A549 (cell line): ENCODE measurements around the gene IPO9. TPM values are rescaled to one million over a fixed set of nuclear protein-coding genes. Genes with fewer than 3 reads are reported as not detected.

ENCODE experiments used
- ATAC-seq, 2 experiments: fragments of 200-7000 bp in 1 of 2; fragments of >200 bp in 1 of 2; cut with Nextera tagmentation in 1 of 2; cut with Tn5 transposase in 1 of 2; 3 replicates each; pipeline versions ENCODE4 v1.8.0 to v1.9.1; 2018 to 2020; ENCODE audit warnings: mild to moderate bottlenecking in 1 of 2, moderate library complexity in 1 of 2
- CTCF ChIA-PET: fragments of 300-600 bp; sonication (Branson Sonifier 250); formaldehyde crosslinking; extraction: SDS; loops from one replicate; lab custom pipeline; 2021; ENCODE audit warnings: antibody characterized with exemption, inconsistent platforms; lab: Yijun Ruan, JAX
- POLR2A ChIA-PET: fragments of 350-600 bp; formaldehyde crosslinking; extraction: SDS; loops from one replicate; lab custom pipeline; 2021; ENCODE audit warnings: antibody characterized with exemption, inconsistent platforms; lab: Yijun Ruan, JAX
- DNase-seq, 2 experiments: peaks; one replicate each; pipeline versions ENCODE4 v3.0.0 to v3.0.0-alpha.2; 2011 to 2016; ENCODE audit warnings: low read depth in 1 of 2, low spot score in 1 of 2
- FAIRE-seq: peaks from 2 replicates; lab custom pipeline; 2011; peaks lifted over from hg19 to GRCh38; lab: Jason Lieb, UNC
- H3K27ac ChIP-seq, 2 experiments: fragments of >200 bp; sonication (Bioruptor Twin); formaldehyde crosslinking; 3 replicates each; pipeline ENCODE4 v1.5.1; 2016 to 2017
- H3K4me1 ChIP-seq: fragments of >200 bp; sonication (Bioruptor Twin); formaldehyde crosslinking; 3 replicates; pipeline ENCODE4 v1.6.1; 2016
- H3K4me2 ChIP-seq: fragments of >200 bp; sonication (Bioruptor Twin); formaldehyde crosslinking; 3 replicates; pipeline ENCODE4 v1.6.1; 2016
- H3K4me3 ChIP-seq: fragments of >200 bp; sonication (Bioruptor Twin); formaldehyde crosslinking; 3 replicates; pipeline ENCODE4 v1.5.1; 2016
- H3K9me3 ChIP-seq: fragments of >200 bp; sonication (Bioruptor Twin); formaldehyde crosslinking; 3 replicates; pipeline ENCODE4 v1.6.1; 2016
- BHLHE40 ChIP-seq: IDR thresholded peaks from 2 replicates; pipeline ENCODE4 v1.6.1; 2012; ENCODE audit warnings: low read depth, low read length, inconsistent platforms
- CBX2 ChIP-seq: fragments of 200-600 bp; sonication (generic); IDR thresholded peaks from 2 replicates; pipeline ENCODE4 v1.6.1; 2016; ENCODE audit warnings: low read depth, mild to moderate bottlenecking, borderline replicate concordance
- CHD2 ChIP-seq: fragments of 150-350 bp; IDR thresholded peaks from 2 replicates; pipeline ENCODE4 v1.6.1; 2014; ENCODE audit warnings: low read length; ENCODE audit not compliant: partially characterized antibody
- CHD4 ChIP-seq: fragments of 200-600 bp; sonication (generic); IDR thresholded peaks from 2 replicates; pipeline ENCODE4 v1.6.1; 2016; ENCODE audit warnings: antibody characterized with exemption, mild to moderate bottlenecking, borderline replicate concordance
- FOXS1 ChIP-seq: fragments of 250-450 bp; sonication (Bioruptor Pico); IDR thresholded peaks from 2 replicates; pipeline ENCODE4 v1.5.0; 2020; ENCODE audit warnings: mild to moderate bottlenecking, moderate library complexity
- HDAC2 ChIP-seq: fragments of 200-600 bp; sonication (generic); IDR thresholded peaks from 2 replicates; pipeline ENCODE4 v1.6.1; 2016
- HEYL ChIP-seq: fragments of 250-450 bp; sonication (Bioruptor Pico); IDR thresholded peaks from 2 replicates; pipeline ENCODE4 v1.8.0; 2021; ENCODE audit warnings: mild to moderate bottlenecking, moderate library complexity
- KDM1A ChIP-seq: fragments of 200-600 bp; sonication (generic); IDR thresholded peaks from 2 replicates; pipeline ENCODE4 v1.6.1; 2016; ENCODE audit warnings: low read depth, mild to moderate bottlenecking
- MAFK ChIP-seq: fragments of 450-650 bp; IDR thresholded peaks from 2 replicates; pipeline ENCODE4 v1.6.1; 2014; ENCODE audit not compliant: partially characterized antibody
- NFE2L2 ChIP-seq: fragments of 150-350 bp; conservative IDR thresholded peaks from 2 replicates; pipeline ENCODE4 v1.6.1; 2014; ENCODE audit warnings: low read length
- RARB ChIP-seq: fragments of 250-450 bp; sonication (Bioruptor Pico); IDR thresholded peaks from 2 replicates; pipeline ENCODE4 v1.8.0; 2021; ENCODE audit warnings: mild to moderate bottlenecking, moderate library complexity
- RCOR1 ChIP-seq: fragments of 150-350 bp; IDR thresholded peaks from 2 replicates; pipeline ENCODE4 v1.6.1; 2014; ENCODE audit warnings: antibody characterized with exemption, low read length, low read depth
- RFX5 ChIP-seq: fragments of 450-650 bp; IDR thresholded peaks from 2 replicates; pipeline ENCODE4 v1.7.1; 2014; ENCODE audit warnings: antibody characterized with exemption, mild to moderate bottlenecking, moderate library complexity
- SMC3 ChIP-seq: fragments of >200 bp; sonication (Bioruptor Twin); formaldehyde crosslinking; IDR thresholded peaks from 3 replicates; pipeline ENCODE4 v1.6.1; 2018; ENCODE audit warnings: inconsistent platforms
- TFCP2L1 ChIP-seq: fragments of 250-450 bp; sonication (Bioruptor Pico); IDR thresholded peaks from 2 replicates; pipeline ENCODE4 v1.5.0; 2021; ENCODE audit warnings: mild to moderate bottlenecking
- TP53 ChIP-seq: fragments of 250-450 bp; sonication (Bioruptor Pico); IDR thresholded peaks from 2 replicates; pipeline ENCODE4 v1.5.0; 2021; ENCODE audit warnings: mild to moderate bottlenecking, moderate library complexity
- ZC3H11A ChIP-seq: fragments of 450-650 bp; IDR thresholded peaks from 2 replicates; pipeline ENCODE4 v1.6.1; 2014; ENCODE audit warnings: antibody characterized with exemption, mild to moderate bottlenecking
- ZFP36 ChIP-seq: fragments of 450-650 bp; IDR thresholded peaks from 2 replicates; pipeline ENCODE4 v1.6.1; 2014; ENCODE audit warnings: borderline replicate concordance; ENCODE audit not compliant: partially characterized antibody
- WGBS: methylation state at CpG from one replicate; pipeline ENCODE4 v1.1.6; 2017; ENCODE audit errors: missing lambda C conversion rate; 5-methylcytosine and 5-hydroxymethylcytosine counted together
- polyA plus RNA-seq, 4 experiments: library from polyadenylated mRNA; depleted of rRNA in 3 of 4; stranded (reverse); fragments of >200 nt; fragmentation: RNase III in 1 of 4; extraction: RNeasy Plus Mini Kit Qiagen cat#74134 plus additional on column Dnase treatment in 1 of 4; gene quantifications; 2 replicates in 3 of 4; 3 replicates in 1 of 4; pipeline ENCODE4 v1.2.3, GENCODE V29; 2011 to 2017
- TF ChIP-seq, protein P1 (sequence below): fragments of 250-450 bp; sonication (Bioruptor Pico); IDR thresholded peaks from 2 replicates; pipeline ENCODE4 v1.5.0; 2020; ENCODE audit warnings: low read depth, mild to moderate bottlenecking, moderate library complexity
- TF ChIP-seq, protein P2 (sequence below): fragments of 250-450 bp; sonication (Bioruptor Pico); IDR thresholded peaks from 2 replicates; pipeline ENCODE4 v1.5.0; 2021; ENCODE audit warnings: mild to moderate bottlenecking, moderate library complexity, borderline replicate concordance
- TF ChIP-seq, protein P3 (sequence below): fragments of >200 bp; sonication (Bioruptor Twin); formaldehyde crosslinking; IDR thresholded peaks from 2 replicates; pipeline ENCODE4 v1.6.1; 2016
- TF ChIP-seq, protein P4 (sequence below): fragments of >200 bp; sonication (Bioruptor Twin); formaldehyde crosslinking; IDR thresholded peaks from 3 replicates; pipeline ENCODE4 v1.5.1; 2016
- TF ChIP-seq, protein P5 (sequence below): IDR thresholded peaks from 2 replicates; pipeline ENCODE4 v1.6.1; 2012
- TF ChIP-seq, protein P6 (sequence below): fragments of >200 bp; sonication (Bioruptor Twin); formaldehyde crosslinking; IDR thresholded peaks from 3 replicates; pipeline ENCODE4 v1.6.1; 2016

IPO9 gene
- polyA plus RNA-seq, 2 of the 4 experiments (the other 2 are of a cell fraction): 40.1 to 77.5 TPM

DNA sequence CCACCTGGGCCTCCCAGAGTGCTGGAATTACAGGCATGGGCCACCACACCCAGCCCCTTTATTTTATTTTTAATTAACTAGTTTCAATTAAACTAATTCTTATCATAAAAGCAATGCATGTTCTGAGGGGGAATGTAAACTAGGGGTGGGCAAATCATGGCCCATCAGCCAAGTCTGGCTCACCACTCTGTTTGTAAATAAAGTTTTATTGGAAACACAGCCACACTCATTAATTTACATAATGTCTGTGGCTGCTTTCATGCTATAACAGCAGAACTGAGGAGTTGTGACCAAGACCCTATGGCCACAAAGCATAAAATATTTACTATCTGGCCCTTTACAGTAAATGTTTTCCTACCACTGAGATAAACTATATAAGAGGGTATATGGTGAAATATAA lies 28.7 kb upstream of the IPO9 start:
- CTCF ChIA-PET: interaction anchor here (3.3 kb wide), 1 partner anchor 91 kb away, joined by 12 read pairs; no protein-coding TSS in a partner anchor
- H3K4me2 ChIP-seq: no peak overlapping the region
- no peak for TF ChIP-seq TFCP2L1 (CRISPR knock-in tag)
- TF ChIP-seq RARB (CRISPR knock-in tag): no peak
- TF ChIP-seq TP53: no peak
- TF ChIP-seq, protein P1, sequence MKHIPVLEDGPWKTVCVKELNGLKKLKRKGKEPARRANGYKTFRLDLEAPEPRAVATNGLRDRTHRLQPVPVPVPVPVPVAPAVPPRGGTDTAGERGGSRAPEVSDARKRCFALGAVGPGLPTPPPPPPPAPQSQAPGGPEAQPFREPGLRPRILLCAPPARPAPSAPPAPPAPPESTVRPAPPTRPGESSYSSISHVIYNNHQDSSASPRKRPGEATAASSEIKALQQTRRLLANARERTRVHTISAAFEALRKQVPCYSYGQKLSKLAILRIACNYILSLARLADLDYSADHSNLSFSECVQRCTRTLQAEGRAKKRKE (CRISPR knock-in tag): no peak
- TF ChIP-seq MAFK: no peak
- TF ChIP-seq, protein P2, sequence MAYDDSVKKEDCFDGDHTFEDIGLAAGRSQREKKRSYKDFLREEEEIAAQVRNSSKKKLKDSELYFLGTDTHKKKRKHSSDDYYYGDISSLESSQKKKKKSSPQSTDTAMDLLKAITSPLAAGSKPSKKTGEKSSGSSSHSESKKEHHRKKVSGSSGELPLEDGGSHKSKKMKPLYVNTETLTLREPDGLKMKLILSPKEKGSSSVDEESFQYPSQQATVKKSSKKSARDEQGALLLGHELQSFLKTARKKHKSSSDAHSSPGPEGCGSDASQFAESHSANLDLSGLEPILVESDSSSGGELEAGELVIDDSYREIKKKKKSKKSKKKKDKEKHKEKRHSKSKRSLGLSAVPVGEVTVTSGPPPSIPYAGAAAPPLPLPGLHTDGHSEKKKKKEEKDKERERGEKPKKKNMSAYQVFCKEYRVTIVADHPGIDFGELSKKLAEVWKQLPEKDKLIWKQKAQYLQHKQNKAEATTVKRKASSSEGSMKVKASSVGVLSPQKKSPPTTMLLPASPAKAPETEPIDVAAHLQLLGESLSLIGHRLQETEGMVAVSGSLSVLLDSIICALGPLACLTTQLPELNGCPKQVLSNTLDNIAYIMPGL (CRISPR knock-in tag): no peak
- TF ChIP-seq RFX5: no peak
- no peak for TF ChIP-seq RCOR1
- TF ChIP-seq HEYL (CRISPR knock-in tag): no peak
- no peak for TF ChIP-seq SMC3
- TF ChIP-seq, protein P3, sequence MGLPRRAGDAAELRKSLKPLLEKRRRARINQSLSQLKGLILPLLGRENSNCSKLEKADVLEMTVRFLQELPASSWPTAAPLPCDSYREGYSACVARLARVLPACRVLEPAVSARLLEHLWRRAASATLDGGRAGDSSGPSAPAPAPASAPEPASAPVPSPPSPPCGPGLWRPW: no peak
- TF ChIP-seq, protein P4, sequence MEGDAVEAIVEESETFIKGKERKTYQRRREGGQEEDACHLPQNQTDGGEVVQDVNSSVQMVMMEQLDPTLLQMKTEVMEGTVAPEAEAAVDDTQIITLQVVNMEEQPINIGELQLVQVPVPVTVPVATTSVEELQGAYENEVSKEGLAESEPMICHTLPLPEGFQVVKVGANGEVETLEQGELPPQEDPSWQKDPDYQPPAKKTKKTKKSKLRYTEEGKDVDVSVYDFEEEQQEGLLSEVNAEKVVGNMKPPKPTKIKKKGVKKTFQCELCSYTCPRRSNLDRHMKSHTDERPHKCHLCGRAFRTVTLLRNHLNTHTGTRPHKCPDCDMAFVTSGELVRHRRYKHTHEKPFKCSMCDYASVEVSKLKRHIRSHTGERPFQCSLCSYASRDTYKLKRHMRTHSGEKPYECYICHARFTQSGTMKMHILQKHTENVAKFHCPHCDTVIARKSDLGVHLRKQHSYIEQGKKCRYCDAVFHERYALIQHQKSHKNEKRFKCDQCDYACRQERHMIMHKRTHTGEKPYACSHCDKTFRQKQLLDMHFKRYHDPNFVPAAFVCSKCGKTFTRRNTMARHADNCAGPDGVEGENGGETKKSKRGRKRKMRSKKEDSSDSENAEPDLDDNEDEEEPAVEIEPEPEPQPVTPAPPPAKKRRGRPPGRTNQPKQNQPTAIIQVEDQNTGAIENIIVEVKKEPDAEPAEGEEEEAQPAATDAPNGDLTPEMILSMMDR: no peak
- TF ChIP-seq BHLHE40: no peak
- TF ChIP-seq CHD4: no peak
- no peak for TF ChIP-seq NFE2L2
- no peak overlapping the region for H3K27ac ChIP-seq
- ATAC-seq: no peak
- 0 out of 3 replicates have a peak, but pooled peaks cover 3% of the 10 kb centered on the region for H3K4me1 ChIP-seq
- 0 out of 3 replicates have a peak, but pooled peaks cover 6% of the 10 kb centered on the region for H3K9me3 ChIP-seq
- POLR2A ChIA-PET: no interaction called here
- no peak for DNase-seq
- FAIRE-seq: no peak
- H3K4me3 ChIP-seq: no peak overlapping the region

DNA sequence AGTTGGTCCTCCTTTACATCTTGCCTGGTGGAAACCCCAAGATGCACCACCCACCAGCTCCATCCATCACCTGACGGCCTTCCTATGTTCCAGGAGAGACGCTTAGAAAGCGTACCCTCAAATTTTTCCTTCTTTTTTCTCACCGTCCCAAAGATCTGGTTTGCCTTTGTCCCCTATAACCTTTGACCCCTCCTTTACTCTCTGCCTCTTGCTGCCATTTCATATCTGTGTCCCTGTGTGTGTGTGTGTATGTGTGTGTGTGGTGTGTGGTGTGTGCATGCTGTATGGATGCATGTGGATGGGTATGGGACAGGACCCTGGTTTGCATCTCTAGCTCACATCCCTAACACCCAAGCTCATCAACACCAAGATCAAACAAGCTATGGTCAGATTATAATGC lies 22.2 kb upstream of the IPO9 start:
- no peaks in the 10 kb centered on the region for H3K4me1 ChIP-seq
- no peak overlapping the region for H3K27ac ChIP-seq
- CTCF ChIA-PET: interaction anchor here (0.9 to 4.9 kb wide), 7 partner anchors 14 to 276 kb away, joined by 4 to 35 read pairs (median 10); partner anchors contain the start of gene IPO9

DNA sequence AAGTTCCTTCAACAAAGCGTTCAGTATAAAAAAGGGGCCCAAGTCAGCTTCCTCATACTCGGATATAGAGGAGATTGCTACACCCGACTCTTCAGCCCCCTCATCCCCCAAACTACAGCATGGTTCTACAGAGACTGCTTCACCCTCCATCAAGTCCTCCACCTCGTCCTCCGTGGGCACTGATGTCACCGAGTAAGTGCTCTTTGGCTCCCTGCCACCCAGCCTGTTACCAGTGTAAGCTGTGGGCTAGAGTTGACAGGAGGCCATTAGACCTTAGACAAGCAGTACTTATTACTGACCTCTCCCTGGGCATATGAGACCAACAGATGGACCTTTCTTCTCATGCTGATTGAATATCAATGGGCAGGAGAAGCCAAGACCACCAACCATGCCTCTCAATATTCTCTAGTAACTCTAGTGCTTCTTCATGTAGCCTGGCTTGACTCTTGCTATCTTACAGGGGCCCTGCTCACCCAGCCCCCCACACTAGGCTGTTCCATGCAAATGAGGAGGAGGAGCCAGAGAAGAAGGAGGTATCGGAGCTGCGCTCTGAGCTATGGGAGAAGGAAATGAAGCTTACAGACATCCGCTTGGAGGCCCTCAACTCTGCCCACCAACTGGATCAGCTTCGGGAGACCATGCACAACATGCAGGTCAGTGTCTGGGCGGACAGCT lies 20.9 kb upstream of the IPO9 start:
- TF ChIP-seq ZC3H11A: no peak
- TF ChIP-seq, protein P5, sequence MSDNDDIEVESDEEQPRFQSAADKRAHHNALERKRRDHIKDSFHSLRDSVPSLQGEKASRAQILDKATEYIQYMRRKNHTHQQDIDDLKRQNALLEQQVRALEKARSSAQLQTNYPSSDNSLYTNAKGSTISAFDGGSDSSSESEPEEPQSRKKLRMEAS: no peak
- TF ChIP-seq ZFP36: no peak
- no peak for TF ChIP-seq HDAC2
- TF ChIP-seq, protein P1 (CRISPR knock-in tag): no peak
- TF ChIP-seq RCOR1: no peak
- TF ChIP-seq, protein P6, sequence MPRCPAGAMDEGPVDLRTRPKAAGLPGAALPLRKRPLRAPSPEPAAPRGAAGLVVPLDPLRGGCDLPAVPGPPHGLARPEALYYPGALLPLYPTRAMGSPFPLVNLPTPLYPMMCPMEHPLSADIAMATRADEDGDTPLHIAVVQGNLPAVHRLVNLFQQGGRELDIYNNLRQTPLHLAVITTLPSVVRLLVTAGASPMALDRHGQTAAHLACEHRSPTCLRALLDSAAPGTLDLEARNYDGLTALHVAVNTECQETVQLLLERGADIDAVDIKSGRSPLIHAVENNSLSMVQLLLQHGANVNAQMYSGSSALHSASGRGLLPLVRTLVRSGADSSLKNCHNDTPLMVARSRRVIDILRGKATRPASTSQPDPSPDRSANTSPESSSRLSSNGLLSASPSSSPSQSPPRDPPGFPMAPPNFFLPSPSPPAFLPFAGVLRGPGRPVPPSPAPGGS: no peak
- no peak for TF ChIP-seq CBX2
- TF ChIP-seq, protein P4: no peak
- TF ChIP-seq KDM1A: no peak
- TF ChIP-seq CHD2: no peak
- TF ChIP-seq RARB (CRISPR knock-in tag): no peak
- no peak for TF ChIP-seq TP53
- ChIA-PET POLR2A (no interaction called here), CTCF (interaction anchor here (0.6 to 4.9 kb wide), 11 partner anchors 15 to 278 kb away, joined by 3 to 35 read pairs (median 4); partner anchors contain the start of gene IPO9)
- FAIRE-seq (no peak), ATAC-seq (no peak), DNase-seq (no peak)
- no peak overlapping the region for H3K27ac ChIP-seq
- H3K4me1 ChIP-seq: no peaks in the 10 kb centered on the region
- WGBS: 81% methylated on average over 11 of the region's 11 CpGs
- H3K9me3 ChIP-seq: no peaks in the 10 kb centered on the region
- no peak overlapping the region for H3K4me2 ChIP-seq
- no peak overlapping the region for H3K4me3 ChIP-seq

More for the DNA sequence above, 22.2 kb upstream of the IPO9 start:
- 93% methylated on average over 4 of the region's 4 CpGs for WGBS
- no peak for TF ChIP-seq FOXS1 (CRISPR knock-in tag)
- Histone ChIP-seq H3K4me2 (no peak overlapping the region), H3K4me3 (no peak overlapping the region), H3K9me3 (no peaks in the 10 kb centered on the region)
- DNase-seq: no peak
- no peak for ATAC-seq
- FAIRE-seq: no peak
- POLR2A ChIA-PET: no interaction called here
